BE2C (cell line): ENCODE measurements around the gene CSF3R.

Experiments
- DNase-seq: peaks from one replicate; pipeline ENCODE4 v3.0.0-alpha.2; 2020
- H3K27me3 ChIP-seq: fragments of 250-450 bp; sonication (Bioruptor Pico); 2 replicates; pipeline ENCODE4 v1.5.1; 2020; ENCODE audit warnings: mild to moderate bottlenecking
- H3K36me3 ChIP-seq: fragments of 250-450 bp; sonication (Bioruptor Pico); 2 replicates; pipeline ENCODE4 v1.5.1; 2020; ENCODE audit warnings: mild to moderate bottlenecking
- H3K4me1 ChIP-seq: fragments of 250-450 bp; sonication (Bioruptor Pico); 2 replicates; pipeline ENCODE4 v1.5.1; 2020
- H3K4me3 ChIP-seq: 2 replicates; pipeline ENCODE4 v1.5.1; 2011; ENCODE audit warnings: low read depth, low read length
- H3K9me3 ChIP-seq: fragments of 250-450 bp; sonication (Bioruptor Pico); 2 replicates; pipeline ENCODE4 v1.5.1; 2020
- CTCF ChIP-seq: IDR thresholded peaks from 2 replicates; pipeline ENCODE4 v1.5.1; 2012; ENCODE audit warnings: mild to moderate bottlenecking, low read depth, low read length

The CSF3R gene

GRCh38 chr1:36450919-36451305 lies 31.8 kb downstream of the CSF3R start:
- Histone ChIP-seq H3K36me3 (no peaks in the 10 kb centered on the region; the same call in 1 of the 2 replicates), H3K27me3 (no peaks in the 10 kb centered on the region), H3K4me1 (no peaks in the 10 kb centered on the region), H3K9me3 (no peaks in the 10 kb centered on the region), H3K4me3 (peak overlapping the region; percentile 68)
- no peak for DNase-seq
- no peak for TF ChIP-seq CTCF

DNA sequence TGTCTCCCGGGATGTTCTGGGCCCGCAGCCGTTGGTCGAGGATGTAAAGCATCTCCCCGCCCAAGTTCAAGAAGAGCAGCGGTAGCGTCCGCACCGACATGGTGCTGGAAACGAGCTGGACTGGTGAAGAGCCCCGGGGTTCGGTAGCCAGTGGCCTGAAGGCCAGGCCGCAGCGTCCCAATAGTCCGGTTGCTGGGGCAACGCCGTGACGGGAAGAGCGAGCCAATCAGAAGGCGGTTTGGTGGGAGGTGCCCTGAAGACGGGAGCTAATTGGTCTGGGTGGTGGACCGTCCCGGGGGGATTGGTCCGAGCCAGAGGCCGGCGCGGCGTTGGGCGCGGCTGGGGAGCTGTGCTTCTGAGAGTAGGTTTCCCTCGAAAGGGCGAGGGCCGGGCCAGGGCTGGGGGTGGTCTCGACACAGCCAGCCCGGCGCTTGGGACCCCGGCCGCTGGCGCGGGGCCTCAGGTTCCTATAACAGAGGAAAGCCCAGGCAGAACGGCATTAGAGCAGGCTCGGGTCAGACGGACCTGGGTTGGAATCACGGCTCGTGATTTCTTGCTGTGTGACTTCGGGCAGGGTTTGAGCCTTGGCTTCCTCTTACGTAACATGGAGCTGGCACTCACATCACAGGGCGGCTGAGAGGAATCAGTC lies 32.3 kb downstream of the CSF3R start, which contains the start of gene OSCP1:
Gene OSCP1, minus strand, starts transcription at position 182 of the 649 bp plus-strand sequence. Its CDS starts 82 bp downstream, at position 100.
- Histone ChIP-seq H3K9me3 (no peaks in the 10 kb centered on the region), H3K4me3 (peak within 1 kb of the TSS; percentile 68), H3K4me1 (no peaks in the 10 kb centered on the region), H3K36me3 (no peaks in the 10 kb centered on the region), H3K27me3 (no peaks in the 10 kb centered on the region)
- TF ChIP-seq CTCF: no peak
- DNase-seq: peak; percentile 89

GRCh38 chr1:36448530-36449056 lies 34.1 kb downstream of the CSF3R start:
- Histone ChIP-seq H3K9me3 (no peaks in the 10 kb centered on the region), H3K4me3 (no peak overlapping the region), H3K4me1 (no peaks in the 10 kb centered on the region), H3K36me3 (no peaks in the 10 kb centered on the region), H3K27me3 (no peaks in the 10 kb centered on the region)
- no peak for DNase-seq
- peak; percentile 9; the same call in 1 of the 2 replicates for TF ChIP-seq CTCF

GRCh38 chr1:36447450-36447849 lies 35.3 kb downstream of the CSF3R start:
- Histone ChIP-seq H3K4me3 (no peak overlapping the region), H3K9me3 (no peaks in the 10 kb centered on the region), H3K36me3 (no peaks in the 10 kb centered on the region), H3K4me1 (no peaks in the 10 kb centered on the region), H3K27me3 (no peaks in the 10 kb centered on the region)
- DNase-seq: no peak
- TF ChIP-seq CTCF: no peak

- no peaks in the 10 kb centered on the region for H3K27me3 ChIP-seq
- no peak for TF ChIP-seq CTCF
- no peaks in the 10 kb centered on the region for H3K9me3 ChIP-seq
- no peaks in the 10 kb centered on the region for H3K4me1 ChIP-seq
- H3K36me3 ChIP-seq: no peaks in the 10 kb centered on the region
- DNase-seq: no peak
- no peak overlapping the region for H3K4me3 ChIP-seq
Observed at GRCh38 chr1:36446746-36447145, 36.0 kb downstream of the CSF3R start.

GRCh38 chr1:36446271-36446670 lies 36.4 kb downstream of the CSF3R start:
- H3K4me3 ChIP-seq: no peak overlapping the region
- no peaks in the 10 kb centered on the region for H3K36me3 ChIP-seq

More at GRCh38 chr1:36446271-36446670, 36.4 kb downstream of the CSF3R start:
- Histone ChIP-seq H3K9me3 (no peaks in the 10 kb centered on the region), H3K4me1 (no peaks in the 10 kb centered on the region), H3K27me3 (no peaks in the 10 kb centered on the region)
- peak; percentile 62 for TF ChIP-seq CTCF
- DNase-seq: peak; percentile 39
